Measurements from ENCODE around the gene C19orf85.

The C19orf85 gene

GRCh38 chr19:55444646-55445045 lies 19.9 kb downstream of the C19orf85 start:
- Histone ChIP-seq H2AFZ (no peak overlapping the region), H3K4me1 (no peaks in the 10 kb centered on the region), H3K9me3 (ENCODE audit: control insufficient read depth, low read length) (no peaks in the 10 kb centered on the region), H3K27ac (no peak overlapping the region), H3K36me3 (ENCODE audit: control insufficient read depth, insufficient read depth, low read length) (no peaks in the 10 kb centered on the region), H3K9ac (no peak overlapping the region), H3K79me2 (no peaks in the 10 kb centered on the region), H3K27me3 (ENCODE audit: control insufficient read depth, insufficient read depth, low read length) (no peaks in the 10 kb centered on the region), H3K4me2 (ENCODE audit: low read length) (no peak overlapping the region), H3K4me3 (ENCODE audit: low read depth, low read length) (no peak overlapping the region)
- no peak for TF ChIP-seq CTCF (IDR thresholded peaks at IDR 0.05)

- H3K4me3 ChIP-seq (ENCODE audit: low read depth, low read length), result no peak overlapping the region
- H3K27me3 ChIP-seq (ENCODE audit: control insufficient read depth, insufficient read depth, low read length), result no peaks in the 10 kb centered on the region
- no peak overlapping the region for H3K4me2 ChIP-seq (ENCODE audit: low read length)
- TF ChIP-seq CTCF (IDR thresholded peaks at IDR 0.05), result no peak
- H3K9ac ChIP-seq, result no peak overlapping the region
- H3K27ac ChIP-seq, result no peak overlapping the region
- H3K36me3 ChIP-seq (ENCODE audit: control insufficient read depth, insufficient read depth, low read length), result no peaks in the 10 kb centered on the region
- no peaks in the 10 kb centered on the region for H3K9me3 ChIP-seq (ENCODE audit: control insufficient read depth, low read length)
- no peaks in the 10 kb centered on the region for H3K79me2 ChIP-seq
- H3K4me1 ChIP-seq, result no peaks in the 10 kb centered on the region
- H2AFZ ChIP-seq, result no peak overlapping the region
These were observed 20.6 kb downstream of the C19orf85 start for GRCh38 chr19:55443824-55444480.

GRCh38 chr19:55443045-55443823 lies 21.3 kb downstream of the C19orf85 start, which contains the start of gene SHISA7:
SHISA7 (minus strand) TSS chr19:55443300; CDS start chr19:55442863, 437 bp downstream.
- Histone ChIP-seq H3K4me3 (ENCODE audit: low read depth, low read length) (no peak within 1 kb of the TSS), H3K9ac (no peak within 1 kb of the TSS), H3K36me3 (ENCODE audit: control insufficient read depth, insufficient read depth, low read length) (no peaks in the 10 kb centered on the region), H3K9me3 (ENCODE audit: control insufficient read depth, low read length) (no peaks in the 10 kb centered on the region), H3K27ac (no peak within 1 kb of the TSS), H3K4me1 (no peaks in the 10 kb centered on the region), H3K27me3 (ENCODE audit: control insufficient read depth, insufficient read depth, low read length) (no peaks in the 10 kb centered on the region), H3K79me2 (no peaks in the 10 kb centered on the region), H3K4me2 (ENCODE audit: low read length) (no peak within 1 kb of the TSS), H2AFZ (no peak within 1 kb of the TSS)
- TF ChIP-seq CTCF (IDR thresholded peaks at IDR 0.05), result no peak

- H3K27ac ChIP-seq, result no peak overlapping the region
- no peak overlapping the region for H3K4me3 ChIP-seq (ENCODE audit: low read depth, low read length)
- no peaks in the 10 kb centered on the region for H3K79me2 ChIP-seq
- no peak for TF ChIP-seq CTCF (IDR thresholded peaks at IDR 0.05)
- H3K4me1 ChIP-seq, result no peaks in the 10 kb centered on the region
- no peak overlapping the region for H3K4me2 ChIP-seq (ENCODE audit: low read length)
- H3K9ac ChIP-seq, result no peak overlapping the region
- H3K27me3 ChIP-seq (ENCODE audit: control insufficient read depth, insufficient read depth, low read length), result peaks cover 4% of the 10 kb centered on the region
- no peak overlapping the region for H2AFZ ChIP-seq
- no peaks in the 10 kb centered on the region for H3K36me3 ChIP-seq (ENCODE audit: control insufficient read depth, insufficient read depth, low read length)
- H3K9me3 ChIP-seq (ENCODE audit: control insufficient read depth, low read length), result no peaks in the 10 kb centered on the region
These were observed 22.1 kb downstream of the C19orf85 start for GRCh38 chr19:55442372-55442961.
